ENCODE measurements around the gene AMIGO3. TPM values are rescaled to one million over a fixed set of nuclear protein-coding genes. Genes with fewer than 3 reads are reported as not detected.
"Not testable (repeated sequence)": the region's sequence is repeated elsewhere in the genome, so short reads cannot be mapped to it uniquely, and the experiment has no call there.

Gene AMIGO3
- total RNA-seq: under 1 TPM in 1 of 3 donors, not detected in 2; 0.11 TPM

DNA sequence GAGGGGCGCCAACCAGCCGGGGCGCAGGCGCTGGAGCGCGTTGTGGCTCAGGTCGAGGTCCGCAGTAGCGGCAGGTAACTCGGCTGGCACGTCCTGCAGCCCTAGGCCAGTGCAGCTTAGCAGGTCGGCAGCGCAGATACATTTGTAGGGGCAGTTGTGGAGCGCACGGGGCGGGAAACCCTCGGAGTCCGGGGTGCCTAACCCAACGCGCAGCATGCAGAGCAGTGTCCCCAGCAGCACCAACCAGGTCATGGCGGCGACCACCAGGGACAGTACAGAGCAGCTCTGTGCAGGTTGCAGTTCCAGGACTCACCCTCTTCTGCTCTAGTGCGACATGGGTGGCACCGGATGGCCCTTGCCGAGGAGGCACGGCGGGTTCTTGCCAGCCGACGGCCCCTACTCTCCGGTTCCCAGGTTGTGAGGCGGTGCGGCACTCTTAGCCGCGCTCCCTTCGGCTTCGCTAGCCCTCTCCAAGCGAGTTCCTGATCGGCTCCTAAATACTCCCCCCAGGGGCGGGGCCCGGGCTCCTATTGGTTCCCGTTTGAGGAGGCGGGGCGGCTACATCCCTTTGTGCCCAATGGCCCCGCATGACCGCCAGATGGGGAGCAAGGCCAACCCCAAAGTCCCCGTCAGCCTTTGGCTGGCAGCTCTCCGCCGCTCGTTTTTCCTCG is at the start of gene AMIGO3:
TSS of gene AMIGO3 (minus strand) at position 471 of the 671 bp plus-strand sequence. CDS start at position 252, 219 bp downstream.
- peaks cover 12% of the 10 kb centered on the region for H3K36me3 Mint-ChIP-seq (ENCODE audit: insufficient read depth)
- no peaks in the 10 kb centered on the region for H3K27me3 Mint-ChIP-seq (ENCODE audit: low read depth)
- no peaks in the 10 kb centered on the region for H3K9me3 Mint-ChIP-seq
- DNase-seq (peak; percentile 86), ATAC-seq (peak; percentile 65 to 69)
- H3K4me1 Mint-ChIP-seq (ENCODE audit: low read depth): peaks cover 30% of the 10 kb centered on the region
- H3K4me3 Mint-ChIP-seq: peak within 1 kb of the TSS; percentile 82

DNA sequence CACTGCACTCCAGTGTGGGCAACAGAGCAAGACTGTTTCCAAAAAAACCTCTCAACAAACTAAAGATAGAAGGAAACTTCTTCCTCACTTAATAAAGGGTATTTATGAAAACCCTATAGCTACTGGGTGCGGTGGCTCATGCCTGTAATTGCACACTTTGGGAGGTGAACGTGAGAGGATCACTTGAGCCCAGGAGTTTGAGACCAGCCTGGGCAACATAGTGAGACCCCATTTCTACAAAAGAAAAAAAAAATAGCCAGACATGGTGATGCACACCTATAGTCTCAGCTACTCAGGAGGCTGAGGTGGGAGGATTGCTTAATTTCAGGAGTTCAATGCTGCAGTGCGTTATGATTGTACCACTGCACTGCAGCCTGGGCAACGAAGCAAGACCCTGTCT is 44.5 kb upstream of the AMIGO3 start:
- Mint-ChIP-seq H3K4me1 (ENCODE audit: low read depth) (peaks cover 16% of the 10 kb centered on the region), H3K27me3 (ENCODE audit: low read depth) (no peaks in the 10 kb centered on the region), H3K4me3 (no peak overlapping the region), H3K36me3 (ENCODE audit: insufficient read depth) (peaks cover 5% of the 10 kb centered on the region), H3K9me3 (no peaks in the 10 kb centered on the region)
- DNase-seq (no peak), ATAC-seq (no peak)

DNA sequence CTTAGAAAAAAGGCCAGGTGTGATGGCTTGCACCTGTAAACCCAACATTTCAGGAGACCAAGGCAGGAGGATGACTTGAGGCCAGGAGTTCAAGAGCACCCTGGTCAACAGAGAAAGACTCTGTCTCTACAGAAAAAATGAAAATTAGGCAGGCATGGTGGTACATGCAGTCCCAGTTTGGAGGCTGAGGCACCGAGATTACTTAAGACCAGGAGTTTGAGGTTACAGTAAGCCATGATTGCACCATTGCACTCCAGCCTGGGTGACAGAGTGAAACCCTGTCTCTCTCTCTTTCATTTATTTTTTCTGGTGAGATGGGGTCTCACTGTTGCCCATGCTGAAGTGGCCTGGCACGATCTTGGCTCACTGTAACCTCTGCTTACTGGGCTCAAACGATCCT is 42.2 kb upstream of the AMIGO3 start:
- H3K4me3 Mint-ChIP-seq: no peak overlapping the region
- H3K27me3 Mint-ChIP-seq (ENCODE audit: low read depth): no peaks in the 10 kb centered on the region
- peaks cover 5% of the 10 kb centered on the region for H3K36me3 Mint-ChIP-seq (ENCODE audit: insufficient read depth)
- no peaks in the 10 kb centered on the region for H3K9me3 Mint-ChIP-seq
- H3K4me1 Mint-ChIP-seq (ENCODE audit: low read depth): peaks cover 21% of the 10 kb centered on the region
- ATAC-seq (no peak), DNase-seq (no peak)

DNA sequence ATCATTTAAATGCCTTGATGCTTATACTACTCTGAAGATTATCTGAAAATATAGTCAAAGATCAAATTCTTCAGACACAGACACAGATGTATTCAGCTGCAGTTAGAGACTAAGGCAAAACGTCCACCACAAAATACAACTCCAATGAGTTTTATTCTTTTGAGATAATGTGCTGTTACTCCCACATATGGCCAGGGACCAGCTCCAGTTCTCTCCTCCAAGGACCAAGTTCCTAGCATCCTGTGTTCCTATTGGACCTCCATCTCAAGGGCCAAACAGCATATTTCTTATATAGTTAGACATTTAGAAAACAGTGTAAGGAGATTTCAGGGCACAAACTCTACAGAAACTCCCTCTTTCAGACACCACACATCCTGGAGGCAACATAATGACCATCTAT is 39.7 kb upstream of the AMIGO3 start:
- Mint-ChIP-seq H3K36me3 (ENCODE audit: insufficient read depth) (peaks cover 3% of the 10 kb centered on the region), H3K27me3 (ENCODE audit: low read depth) (no peaks in the 10 kb centered on the region), H3K4me1 (ENCODE audit: low read depth) (peaks cover 29% of the 10 kb centered on the region), H3K9me3 (no peaks in the 10 kb centered on the region), H3K4me3 (no peak overlapping the region)
- no peak for DNase-seq
- no peak for ATAC-seq

GRCh38 chr3:49757197-49757596 is 37.7 kb upstream of the AMIGO3 start:
- Mint-ChIP-seq H3K4me3 (no peak overlapping the region), H3K27me3 (ENCODE audit: low read depth) (no peaks in the 10 kb centered on the region), H3K4me1 (ENCODE audit: low read depth) (peaks cover 39% of the 10 kb centered on the region), H3K9me3 (no peaks in the 10 kb centered on the region), H3K36me3 (ENCODE audit: insufficient read depth) (peaks cover 5% of the 10 kb centered on the region)
- DNase-seq: no peak
- ATAC-seq: no peak

- no peak for DNase-seq
- Mint-ChIP-seq H3K36me3 (ENCODE audit: insufficient read depth) (peaks cover 5% of the 10 kb centered on the region), H3K4me1 (ENCODE audit: low read depth) (peaks cover 39% of the 10 kb centered on the region), H3K4me3 (no peak overlapping the region), H3K9me3 (no peaks in the 10 kb centered on the region), H3K27me3 (ENCODE audit: low read depth) (no peaks in the 10 kb centered on the region)
- no peak for ATAC-seq
Observed at GRCh38 chr3:49756036-49756435, 36.6 kb upstream of the AMIGO3 start.

DNA sequence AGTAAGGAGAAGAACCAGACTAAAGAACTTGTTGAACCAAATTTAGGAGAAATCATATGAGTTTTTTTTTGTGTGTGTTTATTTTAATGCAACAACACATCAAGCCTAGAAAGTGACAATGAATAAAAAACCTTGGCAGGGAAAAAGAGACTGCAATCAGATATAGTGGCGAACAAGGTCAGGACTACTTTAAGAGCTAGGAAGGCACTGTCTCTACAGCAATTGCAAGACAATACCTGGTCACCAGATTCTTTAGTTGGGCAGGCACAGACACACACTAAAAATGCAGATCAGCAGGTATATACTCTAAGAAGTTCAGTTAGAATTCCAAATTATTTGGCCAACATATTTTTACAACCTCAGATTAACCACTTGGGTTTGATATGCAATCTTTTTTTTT is 35.1 kb upstream of the AMIGO3 start:
- H3K9me3 Mint-ChIP-seq: no peaks in the 10 kb centered on the region
- no peak for ATAC-seq
- DNase-seq: no peak
- H3K4me3 Mint-ChIP-seq: no peak overlapping the region
- no peaks in the 10 kb centered on the region for H3K27me3 Mint-ChIP-seq (ENCODE audit: low read depth)
- H3K36me3 Mint-ChIP-seq (ENCODE audit: insufficient read depth): peaks cover 5% of the 10 kb centered on the region
- H3K4me1 Mint-ChIP-seq (ENCODE audit: low read depth): peaks cover 35% of the 10 kb centered on the region

DNA sequence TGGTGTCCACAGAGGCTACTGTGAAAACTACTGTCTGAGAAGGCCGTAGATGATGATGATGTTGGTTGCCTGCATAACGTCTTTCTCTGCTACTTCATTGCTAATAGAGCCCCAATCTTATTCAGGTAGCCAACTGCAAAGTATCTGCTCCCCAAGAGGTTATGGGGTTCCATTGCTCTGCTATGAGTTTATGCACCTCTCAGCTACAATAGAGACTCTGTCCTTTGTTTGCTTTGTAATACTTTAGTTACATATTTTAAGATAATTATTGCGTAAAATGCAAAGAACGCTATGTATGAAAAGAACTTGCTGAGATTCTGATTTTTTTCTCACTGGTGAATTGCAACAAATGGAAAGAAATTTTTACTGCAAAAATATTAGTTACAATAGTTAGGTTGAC is 32.0 kb upstream of the AMIGO3 start:
- peaks cover 10% of the 10 kb centered on the region for H3K36me3 Mint-ChIP-seq (ENCODE audit: insufficient read depth)
- H3K4me1 Mint-ChIP-seq (ENCODE audit: low read depth): peaks cover 23% of the 10 kb centered on the region
- no peaks in the 10 kb centered on the region for H3K9me3 Mint-ChIP-seq
- ATAC-seq (no peak), DNase-seq (no peak)
- H3K27me3 Mint-ChIP-seq (ENCODE audit: low read depth): no peaks in the 10 kb centered on the region
- no peak overlapping the region for H3K4me3 Mint-ChIP-seq

DNA sequence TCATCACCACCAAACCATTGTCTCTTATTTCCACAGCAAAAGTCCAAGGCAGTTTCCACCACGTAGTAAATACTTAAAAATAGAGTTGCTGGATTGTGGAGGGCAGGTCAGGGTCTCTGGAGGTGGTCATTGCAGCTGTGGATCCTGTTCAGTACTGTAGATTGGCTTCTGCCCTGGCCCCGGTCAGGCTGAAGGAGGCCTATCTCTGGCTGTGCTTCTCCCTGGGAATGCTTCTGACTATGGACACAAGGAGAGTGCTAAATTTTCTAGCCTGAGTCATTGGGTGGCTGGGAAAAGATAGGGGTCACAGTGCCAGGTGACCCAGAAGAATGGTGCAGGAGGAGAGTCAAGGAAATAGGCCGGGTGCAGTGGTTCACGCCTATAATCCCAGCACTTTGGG is 30.6 kb upstream of the AMIGO3 start:
- Mint-ChIP-seq H3K4me1 (ENCODE audit: low read depth) (peaks cover 14% of the 10 kb centered on the region), H3K27me3 (ENCODE audit: low read depth) (no peaks in the 10 kb centered on the region), H3K36me3 (ENCODE audit: insufficient read depth) (peaks cover 11% of the 10 kb centered on the region), H3K9me3 (no peaks in the 10 kb centered on the region), H3K4me3 (no peak overlapping the region)
- ATAC-seq: no peak
- DNase-seq: no peak

DNA sequence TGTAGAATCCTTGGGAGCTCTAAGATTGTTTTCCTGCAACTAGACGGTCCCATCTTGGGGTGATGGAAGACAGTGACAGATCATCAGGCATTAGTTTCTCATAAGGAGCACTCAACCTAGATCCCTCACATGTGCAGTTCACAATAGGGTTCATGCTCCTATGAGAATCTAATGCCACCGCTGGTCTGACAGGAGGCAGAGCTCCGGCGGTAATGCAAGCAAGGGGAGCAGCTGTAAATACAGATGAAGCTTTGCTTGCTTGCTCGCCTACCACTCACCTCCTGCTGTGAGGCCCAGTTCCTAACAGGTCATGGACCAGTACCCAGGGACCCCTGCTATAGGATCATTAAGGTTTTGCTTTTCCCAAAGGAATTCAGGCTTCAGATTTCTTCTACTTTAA is 29.4 kb upstream of the AMIGO3 start:
- ATAC-seq; H3K4me3 Mint-ChIP-seq; DNase-seq; H3K4me1 Mint-ChIP-seq (ENCODE audit: low read depth); H3K27me3 Mint-ChIP-seq (ENCODE audit: low read depth); H3K9me3 Mint-ChIP-seq: not testable (repeated sequence)
- peaks cover 16% of the 10 kb centered on the region for H3K36me3 Mint-ChIP-seq (ENCODE audit: insufficient read depth)

DNA sequence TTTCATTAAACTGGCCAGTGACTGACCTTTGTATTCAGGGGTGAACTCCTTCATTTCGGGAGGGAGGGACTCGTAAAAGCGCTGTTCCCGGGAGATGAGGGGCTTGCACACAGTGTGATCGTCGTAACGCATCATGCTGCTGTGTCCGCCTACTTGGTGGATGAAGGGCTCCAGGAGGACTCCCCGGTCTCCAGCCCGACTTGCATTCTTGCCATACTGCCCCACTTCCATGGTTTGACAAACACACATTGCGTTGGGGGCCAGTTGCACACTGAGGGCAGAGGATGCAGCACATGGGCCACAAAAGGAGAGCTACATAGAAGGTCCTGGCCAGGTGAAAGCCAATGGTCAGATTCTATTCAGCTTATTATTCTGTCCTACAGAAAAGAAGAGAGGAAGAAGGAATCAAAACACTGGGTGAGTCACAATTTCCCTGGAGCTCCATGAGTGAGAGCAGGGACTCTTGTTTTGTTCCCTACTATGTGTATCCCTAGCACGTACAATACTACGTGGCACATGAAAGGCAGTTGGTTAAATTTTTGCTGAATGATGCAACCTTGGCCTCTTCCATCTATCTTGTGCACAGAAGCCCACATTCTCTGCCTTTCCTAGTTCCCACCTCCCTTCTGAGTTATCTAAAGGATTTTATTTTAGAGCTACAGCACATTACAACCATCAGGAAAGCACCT is 28.5 kb upstream of the AMIGO3 start:
- no peak for DNase-seq
- Mint-ChIP-seq H3K36me3 (ENCODE audit: insufficient read depth) (peaks cover 13% of the 10 kb centered on the region), H3K27me3 (ENCODE audit: low read depth) (no peaks in the 10 kb centered on the region), H3K4me1 (ENCODE audit: low read depth) (peaks cover 2% of the 10 kb centered on the region), H3K4me3 (no peak overlapping the region), H3K9me3 (no peaks in the 10 kb centered on the region)
- no peak for ATAC-seq

GRCh38 chr3:49745986-49746385 is 26.5 kb upstream of the AMIGO3 start:
- H3K27me3 Mint-ChIP-seq (ENCODE audit: low read depth): no peaks in the 10 kb centered on the region
- no peak for DNase-seq
- no peaks in the 10 kb centered on the region for H3K9me3 Mint-ChIP-seq
- peaks cover 13% of the 10 kb centered on the region for H3K36me3 Mint-ChIP-seq (ENCODE audit: insufficient read depth)
- no peak for ATAC-seq
- peaks cover 2% of the 10 kb centered on the region for H3K4me1 Mint-ChIP-seq (ENCODE audit: low read depth)
- H3K4me3 Mint-ChIP-seq: no peak overlapping the region

DNA sequence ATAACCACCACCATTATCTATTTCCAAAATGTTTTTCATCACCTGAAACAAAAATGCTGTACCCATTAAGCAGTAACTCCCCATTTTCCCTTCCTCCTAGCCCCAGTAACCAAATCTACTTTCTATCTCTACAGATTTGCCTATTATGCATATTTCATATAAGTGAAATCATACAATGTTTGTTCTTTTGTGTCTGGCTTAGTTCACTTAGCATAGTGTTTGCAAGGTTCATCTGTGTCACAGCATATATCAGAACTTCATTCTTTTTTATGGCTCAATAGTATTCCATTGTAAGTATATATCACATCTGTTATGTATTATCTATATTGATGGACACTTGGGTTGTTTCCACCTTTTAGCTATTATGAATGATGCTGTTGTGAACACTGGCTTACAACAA is 20.9 kb upstream of the AMIGO3 start:
- Mint-ChIP-seq H3K36me3 (ENCODE audit: insufficient read depth) (peaks cover 23% of the 10 kb centered on the region), H3K4me1 (ENCODE audit: low read depth) (peaks cover 9% of the 10 kb centered on the region), H3K9me3 (no peaks in the 10 kb centered on the region), H3K4me3 (no peak overlapping the region), H3K27me3 (ENCODE audit: low read depth) (no peaks in the 10 kb centered on the region)
- no peak for DNase-seq
- no peak for ATAC-seq

DNA sequence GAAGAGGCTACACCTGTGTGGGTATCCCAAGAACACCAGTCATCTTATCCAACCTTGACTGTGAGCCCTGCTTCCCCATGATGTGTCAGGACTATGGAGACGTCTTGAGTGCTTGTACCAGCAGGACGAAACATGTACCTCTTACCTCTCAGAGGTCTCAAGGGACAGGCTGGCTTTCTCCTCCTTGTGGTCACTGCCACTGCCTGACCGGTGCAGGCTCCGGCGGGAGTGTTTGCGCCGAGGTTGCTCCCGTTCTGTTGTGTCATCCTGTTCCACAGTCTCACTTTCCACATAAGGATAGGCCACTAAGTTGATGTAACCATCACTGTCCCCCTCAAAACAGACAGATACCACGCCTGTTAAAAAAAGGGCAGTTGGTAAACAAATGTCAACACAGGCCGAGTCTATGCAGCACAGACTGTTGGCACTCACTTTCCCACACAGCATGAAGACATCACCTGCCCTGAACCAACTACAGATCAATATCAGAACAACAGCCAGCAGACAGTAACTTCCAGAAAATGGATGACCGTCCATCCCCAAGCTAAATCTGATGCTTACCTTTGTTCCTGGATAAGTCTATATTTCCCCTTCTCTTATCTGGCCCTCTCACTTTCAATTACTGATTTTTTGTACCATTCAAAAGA is 18.7 kb upstream of the AMIGO3 start:
- Mint-ChIP-seq H3K36me3 (ENCODE audit: insufficient read depth) (peaks cover 22% of the 10 kb centered on the region), H3K4me1 (ENCODE audit: low read depth) (peaks cover 6% of the 10 kb centered on the region), H3K9me3 (no peaks in the 10 kb centered on the region), H3K27me3 (ENCODE audit: low read depth) (no peaks in the 10 kb centered on the region), H3K4me3 (no peak overlapping the region)
- ATAC-seq (no peak), DNase-seq (no peak)

GRCh38 chr3:49734752-49735151 is 15.3 kb upstream of the AMIGO3 start:
- H3K9me3 Mint-ChIP-seq: no peaks in the 10 kb centered on the region
- peaks cover 28% of the 10 kb centered on the region for H3K36me3 Mint-ChIP-seq (ENCODE audit: insufficient read depth)
- peaks cover 6% of the 10 kb centered on the region for H3K4me1 Mint-ChIP-seq (ENCODE audit: low read depth)
- ATAC-seq (no peak), DNase-seq (no peak)
- no peak overlapping the region for H3K4me3 Mint-ChIP-seq
- no peaks in the 10 kb centered on the region for H3K27me3 Mint-ChIP-seq (ENCODE audit: low read depth)

Measured in activated T-cell treated with anti-CD3 and anti-CD28 coated beads, Interleukin-2, amount 50 U/mL, for 4 hours (primary cell).